ENCODE measurements around the gene SERPINA3. TPM values are rescaled to one million over a fixed set of nuclear protein-coding genes. Genes with fewer than 3 reads are reported as not detected.
A peak's percentile ranks its signal among the peaks of the same experiment; 100 is the strongest.

The SERPINA3 gene
- total RNA-seq, 4 donors from 2014 or later: 31.0 to 91.4 (median 73.2) TPM

GRCh38 chr14:94671870-94672444 is 59.8 kb downstream of the SERPINA3 start:
- H3K36me3 ChIP-seq: no peaks in the 10 kb centered on the region
- DNase-seq (ENCODE audit: low spot score in 2 of 2): peak in 1 of 2 donors; percentile 62
- H3K4me3 ChIP-seq: no peak overlapping the region
- WGBS: 70% methylated on average over 6 of the region's 7 CpGs
- H3K27ac ChIP-seq: no peak overlapping the region
- no peaks in the 10 kb centered on the region for H3K4me1 ChIP-seq
- TF ChIP-seq EP300 (IDR thresholded peaks at IDR 0.05) (no peak), POLR2A (IDR thresholded peaks at IDR 0.05) (no peak), POLR2AphosphoS5 (IDR thresholded peaks at IDR 0.05) (no peak), CTCF (IDR thresholded peaks at IDR 0.05) (no peak)
- no peaks in the 10 kb centered on the region for H3K9me3 ChIP-seq
- no peaks in the 10 kb centered on the region for H3K27me3 ChIP-seq

- H3K36me3 ChIP-seq: no peaks in the 10 kb centered on the region
- H3K27ac ChIP-seq: no peak overlapping the region
- H3K27me3 ChIP-seq: no peaks in the 10 kb centered on the region
- TF ChIP-seq POLR2AphosphoS5 (IDR thresholded peaks at IDR 0.05) (no peak), POLR2A (IDR thresholded peaks at IDR 0.05) (no peak), CTCF (IDR thresholded peaks at IDR 0.05) (no peak), EP300 (IDR thresholded peaks at IDR 0.05) (no peak)
- no peaks in the 10 kb centered on the region for H3K9me3 ChIP-seq
- WGBS: 95% methylated on average over 6 of the region's 7 CpGs
- DNase-seq (ENCODE audit: low spot score in 2 of 2): peak in 1 of 2 donors; percentile 4
- no peaks in the 10 kb centered on the region for H3K4me1 ChIP-seq
- H3K4me3 ChIP-seq: no peak overlapping the region
Measured at GRCh38 chr14:94673071-94673470, 60.9 kb downstream of the SERPINA3 start.

Other genes with a start within 250 kb of the SERPINA3 start
- gene SERPINA2, start 245.7 kb upstream of the SERPINA3 start, total RNA-seq: not detected
- gene SERPINA1, start 223.8 kb upstream of the SERPINA3 start, total RNA-seq: 10 to 100 TPM in 1 of 4 donors, 1 to 10 TPM in 3; 4.7 to 62.4 (median 7.5) TPM
- not detected for gene SERPINA11, start 159.6 kb upstream of the SERPINA3 start, total RNA-seq
- 10 to 100 TPM in 2 of 4 donors, 1 to 10 TPM in 2; 1.8 to 11.0 (median 6.2) TPM for gene SERPINA9, start 136.2 kb upstream of the SERPINA3 start, total RNA-seq
- gene SERPINA12, start 102.9 kb upstream of the SERPINA3 start, total RNA-seq: 100 to 1,000 TPM in 3 of 4 donors, 10 to 100 TPM in 1; 91.3 to 486 (median 265) TPM
- not detected for gene SERPINA4, start 50.9 kb upstream of the SERPINA3 start, total RNA-seq
- gene SERPINA5, start 31.0 kb upstream of the SERPINA3 start, total RNA-seq: 1 to 10 TPM in 2 of 4 donors, under 1 TPM in 1, not detected in 1; 0.76 to 4.5 (median 1.9) TPM
- gene GSC, start 157.7 kb downstream of the SERPINA3 start, total RNA-seq: 1 to 10 TPM in 1 of 4 donors, not detected in 3; 1.6 TPM

All from suprapubic skin (tissue), 4 donors.